HG02981 (cell line): ENCODE results near the gene IL17C.
"Not testable (repeated sequence)": the region's sequence is repeated elsewhere in the genome, so short reads cannot be mapped to it uniquely, and the experiment has no call there.

ENCODE experiments used
- ATAC-seq: cut with Tn5 transposase; IDR thresholded peaks from one replicate; pipeline ENCODE4 v1.9.1; 2021; ENCODE audit warnings: mild to moderate bottlenecking, moderate library complexity; ENCODE audit not compliant: unreplicated experiment

Gene IL17C

GRCh38 chr16:88655733-88656281, 17.4 kb downstream of the IL17C start:
- no peak for ATAC-seq

- ATAC-seq = no peak
These were observed 18.1 kb downstream of the IL17C start for GRCh38 chr16:88656291-88656980.

GRCh38 chr16:88657371-88657770, 19.0 kb downstream of the IL17C start:
- no peak for ATAC-seq

GRCh38 chr16:88658714-88659113, 20.3 kb downstream of the IL17C start:
- ATAC-seq = no peak

- no peak for ATAC-seq
These were observed 20.8 kb downstream of the IL17C start for GRCh38 chr16:88659160-88659559.

GRCh38 chr16:88661468-88661867, 23.1 kb downstream of the IL17C start:
- no peak for ATAC-seq

GRCh38 chr16:88662222-88662842, 24.0 kb downstream of the IL17C start:
- no peak for ATAC-seq

GRCh38 chr16:88662843-88663606, 24.7 kb downstream of the IL17C start, which contains the start of gene MVD:
MVD (minus strand) TSS chr16:88663091; CDS start chr16:88663080, 11 bp downstream.
- peak; percentile 94 for ATAC-seq

- no peak for ATAC-seq
These were observed 26.8 kb downstream of the IL17C start for GRCh38 chr16:88665148-88665547.

- ATAC-seq = no peak
These were observed 27.2 kb downstream of the IL17C start for GRCh38 chr16:88665570-88665969.

- ATAC-seq = no peak
These were observed 29.1 kb downstream of the IL17C start for GRCh38 chr16:88667461-88667860.

- ATAC-seq = not testable (repeated sequence)
These were observed 31.1 kb downstream of the IL17C start for GRCh38 chr16:88669493-88669892.

- no peak for ATAC-seq
These were observed 31.6 kb downstream of the IL17C start for GRCh38 chr16:88669980-88670379.

- ATAC-seq = no peak
These were observed 33.4 kb downstream of the IL17C start for GRCh38 chr16:88671806-88672205.

GRCh38 chr16:88672776-88673175, 34.4 kb downstream of the IL17C start:
- no peak for ATAC-seq

- ATAC-seq = no peak
These were observed 35.5 kb downstream of the IL17C start for GRCh38 chr16:88673716-88674379.

GRCh38 chr16:88676502-88677242, 38.3 kb downstream of the IL17C start:
- ATAC-seq = no peak

- ATAC-seq = no peak
These were observed 39.3 kb downstream of the IL17C start for GRCh38 chr16:88677721-88678120.

GRCh38 chr16:88678224-88678979, 40.0 kb downstream of the IL17C start:
- no peak for ATAC-seq
